ENCODE measurements around the gene RFX8. TPM values are rescaled to one million over a fixed set of nuclear protein-coding genes. Genes with fewer than 3 reads are reported as not detected.

Gene RFX8
- total RNA-seq, 2 donors from 2014 or later = 0.14 to 0.85 TPM

DNA sequence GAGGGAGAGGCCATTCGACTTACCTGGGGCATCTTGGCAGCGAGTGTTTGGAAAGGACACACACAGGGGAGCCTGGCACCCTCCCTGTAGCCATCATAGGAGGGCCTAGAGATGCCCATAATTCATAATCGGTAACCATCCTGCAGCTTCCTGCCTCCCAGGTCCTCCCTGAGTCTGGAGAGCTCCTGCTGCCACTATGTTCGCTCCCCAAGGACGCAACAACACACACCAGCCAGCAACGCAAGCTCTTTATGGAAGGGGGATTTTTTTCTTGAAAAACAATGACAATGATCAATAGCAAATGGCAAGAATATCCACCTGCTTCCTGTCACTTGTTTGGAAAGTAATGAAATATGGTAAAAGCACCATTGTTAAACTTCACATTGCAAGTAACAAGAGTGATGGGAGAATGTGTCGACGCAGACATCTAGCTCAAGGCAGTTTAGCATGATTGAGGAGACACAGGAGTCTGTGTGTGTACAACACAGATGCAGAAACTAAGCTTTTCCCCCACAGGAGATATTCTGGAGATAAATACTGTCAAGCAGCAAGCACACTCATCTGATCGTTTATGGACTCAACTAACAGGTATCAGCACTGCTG, 62.7 kb downstream of the RFX8 start:
- Histone ChIP-seq H3K4me1 (ENCODE audit: control insufficient read depth in 1 of 2, low read depth in 2 of 2) (no peaks in the 10 kb centered on the region), H3K9me3 (no peaks in the 10 kb centered on the region), H3K36me3 (no peaks in the 10 kb centered on the region), H3K27ac (no peak overlapping the region), H3K4me3 (no peak overlapping the region), H3K27me3 (replicated peaks; ENCODE audit: insufficient read depth) (no peaks in the 10 kb centered on the region)
- ATAC-seq (ENCODE audit: insufficient number of reproducible peaks, low FRiP score, low read depth) (no peak), DNase-seq (ENCODE audit: low spot score) (no peak)
- TF ChIP-seq, protein P1, sequence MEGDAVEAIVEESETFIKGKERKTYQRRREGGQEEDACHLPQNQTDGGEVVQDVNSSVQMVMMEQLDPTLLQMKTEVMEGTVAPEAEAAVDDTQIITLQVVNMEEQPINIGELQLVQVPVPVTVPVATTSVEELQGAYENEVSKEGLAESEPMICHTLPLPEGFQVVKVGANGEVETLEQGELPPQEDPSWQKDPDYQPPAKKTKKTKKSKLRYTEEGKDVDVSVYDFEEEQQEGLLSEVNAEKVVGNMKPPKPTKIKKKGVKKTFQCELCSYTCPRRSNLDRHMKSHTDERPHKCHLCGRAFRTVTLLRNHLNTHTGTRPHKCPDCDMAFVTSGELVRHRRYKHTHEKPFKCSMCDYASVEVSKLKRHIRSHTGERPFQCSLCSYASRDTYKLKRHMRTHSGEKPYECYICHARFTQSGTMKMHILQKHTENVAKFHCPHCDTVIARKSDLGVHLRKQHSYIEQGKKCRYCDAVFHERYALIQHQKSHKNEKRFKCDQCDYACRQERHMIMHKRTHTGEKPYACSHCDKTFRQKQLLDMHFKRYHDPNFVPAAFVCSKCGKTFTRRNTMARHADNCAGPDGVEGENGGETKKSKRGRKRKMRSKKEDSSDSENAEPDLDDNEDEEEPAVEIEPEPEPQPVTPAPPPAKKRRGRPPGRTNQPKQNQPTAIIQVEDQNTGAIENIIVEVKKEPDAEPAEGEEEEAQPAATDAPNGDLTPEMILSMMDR (IDR thresholded peaks at IDR 0.05) = no peak

DNA sequence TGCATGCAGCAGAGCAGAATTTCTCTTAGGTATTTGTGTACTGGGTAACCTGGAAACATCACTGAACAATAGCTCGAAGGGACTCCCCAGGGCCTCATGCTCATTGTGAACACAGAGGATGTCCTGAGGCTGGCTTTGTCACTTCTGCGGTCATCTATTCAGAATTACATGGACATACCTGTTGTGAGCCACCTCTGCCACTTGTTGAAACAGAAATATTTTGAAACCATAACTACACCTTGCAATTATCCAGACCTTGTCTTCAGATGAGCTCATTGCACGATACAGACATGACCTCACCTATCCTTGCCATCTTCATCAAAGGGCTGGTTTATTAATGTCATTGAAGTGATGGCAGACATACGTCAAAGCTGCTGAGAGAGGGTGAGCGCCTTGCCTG, 64.2 kb downstream of the RFX8 start:
- Histone ChIP-seq H3K4me1 (ENCODE audit: control insufficient read depth in 1 of 2, low read depth in 2 of 2) (no peaks in the 10 kb centered on the region), H3K9me3 (no peaks in the 10 kb centered on the region), H3K4me3 (no peak overlapping the region), H3K27ac (no peak overlapping the region), H3K36me3 (no peaks in the 10 kb centered on the region), H3K27me3 (replicated peaks; ENCODE audit: insufficient read depth) (no peaks in the 10 kb centered on the region)
- TF ChIP-seq, protein P1 (IDR thresholded peaks at IDR 0.05) = no peak
- DNase-seq (ENCODE audit: low spot score) = no peak
- no peak for ATAC-seq (ENCODE audit: insufficient number of reproducible peaks, low FRiP score, low read depth)

DNA sequence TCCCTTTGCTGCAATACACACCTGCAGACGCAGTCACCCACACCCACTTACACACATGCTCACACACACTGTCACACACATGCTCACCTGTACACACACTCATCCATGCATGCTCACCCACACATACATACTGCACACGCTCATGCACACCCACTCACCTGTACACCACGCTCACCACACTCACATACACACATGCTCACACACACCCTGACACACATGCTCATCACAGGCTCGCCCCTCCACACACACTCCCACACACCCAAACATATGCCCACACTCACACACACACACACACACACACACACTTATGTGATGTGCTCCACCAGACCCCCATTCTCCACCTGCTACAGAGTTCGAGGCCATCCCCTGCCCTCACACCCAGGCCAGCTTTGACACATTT, 64.8 kb downstream of the RFX8 start:
- DNase-seq (ENCODE audit: low spot score) (no peak), ATAC-seq (ENCODE audit: insufficient number of reproducible peaks, low FRiP score, low read depth) (no peak)
- H3K4me3 ChIP-seq = no peak overlapping the region
- H3K27me3 ChIP-seq (replicated peaks; ENCODE audit: insufficient read depth) = no peaks in the 10 kb centered on the region
- no peaks in the 10 kb centered on the region for H3K4me1 ChIP-seq (ENCODE audit: control insufficient read depth in 1 of 2, low read depth in 2 of 2)
- TF ChIP-seq, protein P1 (IDR thresholded peaks at IDR 0.05) = no peak
- H3K9me3 ChIP-seq = no peaks in the 10 kb centered on the region
- no peaks in the 10 kb centered on the region for H3K36me3 ChIP-seq
- no peak overlapping the region for H3K27ac ChIP-seq

DNA sequence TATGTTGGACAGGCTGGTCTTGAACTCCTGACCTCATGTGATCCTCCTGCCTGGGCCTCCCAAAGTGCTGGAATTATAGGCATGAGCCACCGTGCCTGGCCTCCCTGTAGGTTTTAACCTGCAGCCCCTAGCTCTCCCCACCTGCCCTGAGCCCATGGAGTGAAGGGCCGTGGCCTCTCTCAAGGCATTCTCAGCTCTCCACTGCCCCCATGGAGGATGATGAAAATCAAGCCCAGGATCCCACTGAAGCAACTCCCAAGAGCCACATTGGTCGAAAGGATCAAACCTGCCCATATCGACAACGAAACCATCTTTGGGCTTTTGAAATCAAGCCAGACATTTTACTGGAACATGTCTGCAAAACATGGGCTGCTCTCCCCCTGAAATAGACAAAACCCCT, 65.2 kb downstream of the RFX8 start:
- no peak for ATAC-seq (ENCODE audit: insufficient number of reproducible peaks, low FRiP score, low read depth)
- Histone ChIP-seq H3K27ac (no peak overlapping the region), H3K4me1 (ENCODE audit: control insufficient read depth in 1 of 2, low read depth in 2 of 2) (no peaks in the 10 kb centered on the region), H3K9me3 (no peaks in the 10 kb centered on the region), H3K27me3 (replicated peaks; ENCODE audit: insufficient read depth) (no peaks in the 10 kb centered on the region), H3K36me3 (no peaks in the 10 kb centered on the region), H3K4me3 (no peak overlapping the region)
- TF ChIP-seq, protein P1 (IDR thresholded peaks at IDR 0.05) = no peak
- DNase-seq (ENCODE audit: low spot score) = no peak

DNA sequence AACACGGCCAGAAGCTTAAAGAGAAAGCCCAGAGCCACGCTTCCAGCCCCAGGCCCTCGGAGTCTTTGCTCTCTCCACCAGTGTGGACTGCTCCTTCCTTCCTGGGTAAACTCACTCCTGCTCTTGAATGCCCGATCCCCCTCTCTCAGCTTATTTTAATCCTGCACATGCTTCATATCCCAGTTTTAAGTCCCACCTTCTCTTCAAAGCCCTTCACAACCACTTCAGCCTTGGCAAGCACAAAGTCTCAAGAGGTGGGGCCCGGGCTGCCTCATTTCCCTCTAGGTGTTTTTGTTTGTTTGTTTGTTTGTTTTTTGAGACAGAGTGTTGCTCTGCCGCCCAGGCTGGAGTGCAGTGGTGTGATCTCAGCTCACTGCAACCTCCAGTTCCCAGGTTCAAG, 66.0 kb downstream of the RFX8 start:
- no peak for ATAC-seq (ENCODE audit: insufficient number of reproducible peaks, low FRiP score, low read depth)

More for the DNA sequence above, 66.0 kb downstream of the RFX8 start:
- no peaks in the 10 kb centered on the region for H3K9me3 ChIP-seq
- H3K4me3 ChIP-seq = no peak overlapping the region
- no peaks in the 10 kb centered on the region for H3K27me3 ChIP-seq (replicated peaks; ENCODE audit: insufficient read depth)
- DNase-seq (ENCODE audit: low spot score) = no peak
- TF ChIP-seq, protein P1 (IDR thresholded peaks at IDR 0.05) = no peak
- H3K36me3 ChIP-seq = no peaks in the 10 kb centered on the region
- no peaks in the 10 kb centered on the region for H3K4me1 ChIP-seq (ENCODE audit: control insufficient read depth in 1 of 2, low read depth in 2 of 2)
- H3K27ac ChIP-seq = no peak overlapping the region

All from thoracic aorta (tissue), 2 donors.